ENCODE measurements around the gene STAG2. TPM values are rescaled to one million over a fixed set of nuclear protein-coding genes. Genes with fewer than 3 reads are reported as not detected.

The STAG2 gene
- total and polyA plus RNA-seq, 2 donors (not counting 1 experiment from before 2014, with no cell fraction given): 56.6 to 96.4 TPM

GRCh38 chrX:124023838-124024238 is 62.3 kb downstream of the STAG2 start:
- no peaks in the 10 kb centered on the region for H4K20me1 ChIP-seq (ENCODE audit: control insufficient read depth, extremely low read depth, insufficient read depth, low read length)
- peaks cover 22% of the 10 kb centered on the region for H3K79me2 ChIP-seq (ENCODE audit: control insufficient read depth, insufficient read depth, low read length)
- no peak overlapping the region for H3K4me2 ChIP-seq (ENCODE audit: extremely low read depth, insufficient read depth, low read length)
- no peaks in the 10 kb centered on the region for H3K9me3 ChIP-seq (ENCODE audit: control insufficient read depth, insufficient read depth, low read depth, low read length)
- no peak overlapping the region for H3K27ac ChIP-seq (ENCODE audit: insufficient read depth, low read length)
- DNase-seq (ENCODE audit: low read depth in 2 of 2): peak in 1 of 2 donors; percentile 48
- H3K4me3 ChIP-seq (replicated peaks in 1 of 4; ENCODE audit: control extremely low read depth in 1 of 4, insufficient read depth in 1 of 4, low read depth in 3 of 4, low read length in 4 of 4): no peak overlapping the region
- H3K9ac ChIP-seq (ENCODE audit: insufficient read depth, low read length): no peak overlapping the region
- no peaks in the 10 kb centered on the region for H3K4me1 ChIP-seq (ENCODE audit: control insufficient read depth, extremely low read depth, insufficient read depth, low read length)
- no peaks in the 10 kb centered on the region for H3K36me3 ChIP-seq (ENCODE audit: control insufficient read depth, insufficient read depth, low read length)
- TF ChIP-seq CTCF (conservative IDR thresholded peaks at IDR 0.05 in 1 of 2, IDR thresholded peaks at IDR 0.05 in 1 of 2; ENCODE audit: low read depth in 1 of 2, low read length in 2 of 2): no peak
- H2AFZ ChIP-seq (ENCODE audit: low read length): no peak overlapping the region
- H3K27me3 ChIP-seq (ENCODE audit: control insufficient read depth, insufficient read depth, low read length): no peaks in the 10 kb centered on the region

GRCh38 chrX:124026529-124026928 is 65.0 kb downstream of the STAG2 start:
- no peaks in the 10 kb centered on the region for H3K9me3 ChIP-seq (ENCODE audit: control insufficient read depth, insufficient read depth, low read depth, low read length)
- no peaks in the 10 kb centered on the region for H3K27me3 ChIP-seq (ENCODE audit: control insufficient read depth, insufficient read depth, low read length)
- no peaks in the 10 kb centered on the region for H3K36me3 ChIP-seq (ENCODE audit: control insufficient read depth, insufficient read depth, low read length)
- no peak overlapping the region for H3K9ac ChIP-seq (ENCODE audit: insufficient read depth, low read length)
- H3K79me2 ChIP-seq (ENCODE audit: control insufficient read depth, insufficient read depth, low read length): peaks cover 4% of the 10 kb centered on the region
- H3K4me1 ChIP-seq (ENCODE audit: control insufficient read depth, extremely low read depth, insufficient read depth, low read length): no peaks in the 10 kb centered on the region
- no peak overlapping the region for H3K4me3 ChIP-seq (replicated peaks in 1 of 4; ENCODE audit: control extremely low read depth in 1 of 4, insufficient read depth in 1 of 4, low read depth in 3 of 4, low read length in 4 of 4)
- H3K27ac ChIP-seq (ENCODE audit: insufficient read depth, low read length): no peak overlapping the region
- no peak overlapping the region for H2AFZ ChIP-seq (ENCODE audit: low read length)
- no peak overlapping the region for H3K4me2 ChIP-seq (ENCODE audit: extremely low read depth, insufficient read depth, low read length)
- DNase-seq (ENCODE audit: low read depth in 2 of 2): no peak
- H4K20me1 ChIP-seq (ENCODE audit: control insufficient read depth, extremely low read depth, insufficient read depth, low read length): no peaks in the 10 kb centered on the region
- no peak for TF ChIP-seq EZH2 (IDR thresholded peaks at IDR 0.05; ENCODE audit: low read length, missing control alignments)
- no peak for TF ChIP-seq CTCF (conservative IDR thresholded peaks at IDR 0.05 in 1 of 2, IDR thresholded peaks at IDR 0.05 in 1 of 2; ENCODE audit: low read depth in 1 of 2, low read length in 2 of 2)

GRCh38 chrX:124028182-124028581 is 66.7 kb downstream of the STAG2 start:
- Histone ChIP-seq H3K27me3 (ENCODE audit: control insufficient read depth, insufficient read depth, low read length) (no peaks in the 10 kb centered on the region), H3K79me2 (ENCODE audit: control insufficient read depth, insufficient read depth, low read length) (no peaks in the 10 kb centered on the region), H3K36me3 (ENCODE audit: control insufficient read depth, insufficient read depth, low read length) (no peaks in the 10 kb centered on the region), H3K9me3 (ENCODE audit: control insufficient read depth, insufficient read depth, low read depth, low read length) (no peaks in the 10 kb centered on the region), H3K4me3 (replicated peaks in 1 of 4; ENCODE audit: control extremely low read depth in 1 of 4, insufficient read depth in 1 of 4, low read depth in 3 of 4, low read length in 4 of 4) (no peak overlapping the region), H3K27ac (ENCODE audit: insufficient read depth, low read length) (no peak overlapping the region), H4K20me1 (ENCODE audit: control insufficient read depth, extremely low read depth, insufficient read depth, low read length) (no peaks in the 10 kb centered on the region), H2AFZ (ENCODE audit: low read length) (no peak overlapping the region), H3K4me2 (ENCODE audit: extremely low read depth, insufficient read depth, low read length) (no peak overlapping the region), H3K9ac (ENCODE audit: insufficient read depth, low read length) (no peak overlapping the region), H3K4me1 (ENCODE audit: control insufficient read depth, extremely low read depth, insufficient read depth, low read length) (no peaks in the 10 kb centered on the region)
- peak; percentile 18 to 60 for DNase-seq (ENCODE audit: low read depth in 2 of 2)
- no peak for TF ChIP-seq CTCF (conservative IDR thresholded peaks at IDR 0.05 in 1 of 2, IDR thresholded peaks at IDR 0.05 in 1 of 2; ENCODE audit: low read depth in 1 of 2, low read length in 2 of 2)
- TF ChIP-seq EZH2 (IDR thresholded peaks at IDR 0.05; ENCODE audit: low read length, missing control alignments): no peak

All from fibroblast of lung (primary cell).